ENCODE data around the gene STK32C.
"Not testable (repeated sequence)": the region's sequence is repeated elsewhere in the genome, so short reads cannot be mapped to it uniquely, and the experiment has no call there.

STK32C gene

GRCh38 chr10:132279873-132280645, 27.7 kb downstream of the STK32C start:
- no peak for DNase-seq

- DNase-seq: no peak
Measured at GRCh38 chr10:132277311-132277741, 30.4 kb downstream of the STK32C start.

- no peak for DNase-seq
Measured at GRCh38 chr10:132276706-132277105, 31.0 kb downstream of the STK32C start.

- no peak for DNase-seq
Measured at GRCh38 chr10:132276179-132276675, 31.5 kb downstream of the STK32C start.

- no peak for DNase-seq
Measured at GRCh38 chr10:132275426-132276178, 32.1 kb downstream of the STK32C start.

- no peak for DNase-seq
Measured at GRCh38 chr10:132274986-132275385, 32.8 kb downstream of the STK32C start.

- DNase-seq: no peak
Measured at GRCh38 chr10:132274581-132274980, 33.2 kb downstream of the STK32C start.

GRCh38 chr10:132273966-132274365, 33.8 kb downstream of the STK32C start:
- DNase-seq: no peak

- no peak for DNase-seq
Measured at GRCh38 chr10:132273304-132273944, 34.3 kb downstream of the STK32C start.

- no peak for DNase-seq
Measured at GRCh38 chr10:132272231-132272971, 35.3 kb downstream of the STK32C start.

- no peak for DNase-seq
Measured at GRCh38 chr10:132271458-132272230, 36.1 kb downstream of the STK32C start.

GRCh38 chr10:132270721-132271457, 36.9 kb downstream of the STK32C start:
- DNase-seq: no peak

GRCh38 chr10:132270256-132270655, 37.5 kb downstream of the STK32C start:
- DNase-seq: no peak

- DNase-seq: no peak
Measured at GRCh38 chr10:132269266-132270230, 38.2 kb downstream of the STK32C start.

- DNase-seq: not testable (repeated sequence)
Measured at GRCh38 chr10:132267916-132268315, 39.8 kb downstream of the STK32C start.

- DNase-seq: no peak
Measured at GRCh38 chr10:132266594-132267161, 41.1 kb downstream of the STK32C start.

GRCh38 chr10:132265890-132266496, 41.8 kb downstream of the STK32C start:
- no peak for DNase-seq

GRCh38 chr10:132264966-132265889, 42.5 kb downstream of the STK32C start:
- no peak for DNase-seq

Data from activated T-cell treated with anti-CD3 and anti-CD28 coated beads for 4 hours (primary cell).